Liver (tissue), 9 donors: ENCODE data around the gene MAP2K7. TPM values are rescaled to one million over a fixed set of nuclear protein-coding genes. Genes with fewer than 3 reads are reported as not detected.

Experiments
- DNase-seq: peaks from one replicate; pipeline ENCODE4 v3.0.0-alpha.2; 2017; ENCODE audit warnings: low spot score
- H3K27ac ChIP-seq, 2 donors: one replicate each; pipeline ENCODE4 v1.7.0; 2013; ENCODE audit warnings: inconsistent platforms in 2 of 2, low read length in 2 of 2, control low read depth in 1 of 2, low read depth in 1 of 2, mild to moderate bottlenecking in 1 of 2
- H3K27me3 ChIP-seq, 4 donors: one replicate each; pipeline versions ENCODE4 v1.6.1 to v1.7.0; 2013; ENCODE audit warnings: low read length in 3 of 4, inconsistent platforms in 1 of 4, mild to moderate bottlenecking in 1 of 4, moderate library complexity in 1 of 4; ENCODE audit not compliant: control insufficient read depth in 4 of 4, insufficient read depth in 4 of 4
- H3K36me3 ChIP-seq, 4 donors: one replicate each; pipeline versions ENCODE4 v1.6.1 to v1.7.0; 2013; ENCODE audit warnings: low read length in 3 of 4, mild to moderate bottlenecking in 3 of 4, low read depth in 1 of 4, moderate library complexity in 1 of 4; ENCODE audit not compliant: control insufficient read depth in 4 of 4, insufficient read depth in 3 of 4
- H3K4me1 ChIP-seq, 4 donors: one replicate each; pipeline versions ENCODE4 v1.6.1 to v1.7.0; 2013; ENCODE audit warnings: low read length in 3 of 4, mild to moderate bottlenecking in 3 of 4, moderate library complexity in 1 of 4; ENCODE audit not compliant: control insufficient read depth in 4 of 4, insufficient read depth in 4 of 4
- H3K4me3 ChIP-seq, 3 donors: one replicate each; pipeline versions ENCODE4 v1.6.1 to v1.7.0; 2013; ENCODE audit warnings: low read length in 3 of 3, control low read depth in 1 of 3, low read depth in 1 of 3, mild to moderate bottlenecking in 1 of 3
- H3K9ac ChIP-seq, 2 donors: one replicate each; pipeline ENCODE4 v1.7.0; 2013; ENCODE audit warnings: low read length in 2 of 2, mild to moderate bottlenecking in 2 of 2, moderate library complexity in 2 of 2, control low read depth in 1 of 2, low read depth in 1 of 2
- H3K9me3 ChIP-seq, 4 donors: one replicate each; pipeline versions ENCODE4 v1.6.1 to v1.7.0; 2013; ENCODE audit warnings: low read length in 3 of 4; ENCODE audit not compliant: control insufficient read depth in 4 of 4
- EGR1 ChIP-seq, 2 donors: IDR thresholded peaks; 2 replicates each; pipeline ENCODE4 v1.6.1; 2016 to 2018; ENCODE audit warnings: antibody characterized with exemption in 2 of 2, low read depth in 2 of 2
- FOXA1 ChIP-seq: IDR thresholded peaks from 2 replicates; pipeline ENCODE4 v1.6.1; 2016; ENCODE audit warnings: antibody characterized with exemption
- FOXA2 ChIP-seq: IDR thresholded peaks from 2 replicates; pipeline ENCODE4 v1.6.1; 2016; ENCODE audit warnings: antibody characterized with exemption
- GABPA ChIP-seq, 2 donors: IDR thresholded peaks in 1 of 2; conservative IDR thresholded peaks in 1 of 2; 2 replicates each; pipeline ENCODE4 v1.6.1; 2016; ENCODE audit warnings: antibody characterized with exemption in 2 of 2, mild to moderate bottlenecking in 1 of 2, moderate library complexity in 1 of 2
- HNF4A ChIP-seq, 2 donors: conservative IDR thresholded peaks; 2 replicates each; pipeline ENCODE4 v1.6.1; 2016; ENCODE audit warnings: antibody characterized with exemption in 2 of 2, mild to moderate bottlenecking in 2 of 2
- HNF4G ChIP-seq: IDR thresholded peaks from 2 replicates; pipeline ENCODE4 v1.6.1; 2016; ENCODE audit warnings: antibody characterized with exemption
- JUND ChIP-seq, 2 donors: IDR thresholded peaks; 2 replicates each; pipeline ENCODE4 v1.6.1; 2016; ENCODE audit warnings: antibody characterized with exemption in 2 of 2
- RAD21 ChIP-seq, 2 donors: IDR thresholded peaks; 2 replicates each; pipeline ENCODE4 v1.6.1; 2016; ENCODE audit warnings: antibody characterized with exemption in 2 of 2, mild to moderate bottlenecking in 2 of 2
- RXRA ChIP-seq, 2 donors: IDR thresholded peaks; 2 replicates each; pipeline ENCODE4 v1.6.1; 2017 to 2018; ENCODE audit warnings: antibody characterized with exemption in 2 of 2, mild to moderate bottlenecking in 1 of 2
- SP1 ChIP-seq: IDR thresholded peaks from 2 replicates; pipeline ENCODE4 v1.6.1; 2018; ENCODE audit warnings: antibody characterized with exemption, mild to moderate bottlenecking
- TAF1 ChIP-seq: conservative IDR thresholded peaks from 2 replicates; pipeline ENCODE4 v1.6.1; 2016; ENCODE audit warnings: antibody characterized with exemption, mild to moderate bottlenecking
- YY1 ChIP-seq: IDR thresholded peaks from 2 replicates; pipeline ENCODE4 v1.6.1; 2016; ENCODE audit warnings: antibody characterized with exemption, mild to moderate bottlenecking
- ZBTB33 ChIP-seq: IDR thresholded peaks from 2 replicates; pipeline ENCODE4 v1.6.1; 2016; ENCODE audit warnings: antibody characterized with exemption
- WGBS: extraction: QIAGEN DNeasy Blood & Tissue Kit; methylation state at CpG from one replicate; pipeline ENCODE4 v1.1.7; 2013; 5-methylcytosine and 5-hydroxymethylcytosine counted together
- polyA plus RNA-seq, 2 donors: library from polyadenylated mRNA; stranded (reverse) in 1 of 2; unstranded in 1 of 2; fragments of 200-250 nt in 1 of 2; fragments of >200 nt in 1 of 2; fragmentation: Nextera tagmentation in 1 of 2; extraction: Ambion mirVana in 1 of 2; gene quantifications; one replicate each; pipeline versions ENCODE4 v1.2.1 to v1.2.3, GENCODE V29; 2013 to 2015
- total RNA-seq, 2 donors: library from RNA; depleted of rRNA; stranded (reverse); fragments of >200 nt; gene quantifications; one replicate each; pipeline ENCODE4 v1.2.3, GENCODE V29; 2014
- TF ChIP-seq, protein P1 (sequence below): IDR thresholded peaks from 2 replicates; pipeline ENCODE4 v1.6.1; 2016; ENCODE audit warnings: antibody characterized with exemption
- TF ChIP-seq, protein P2 (sequence below): fragments of 150-350 bp; IDR thresholded peaks from 2 replicates; pipeline ENCODE4 v1.5.1; 2017; ENCODE audit warnings: improper control_type of control experiment, low read depth, low read length; ENCODE audit not compliant: missing input control
- TF ChIP-seq, protein P3 (sequence below): IDR thresholded peaks from 2 replicates; pipeline ENCODE4 v1.6.1; 2016; ENCODE audit warnings: antibody characterized with exemption
- donor health status: healthy.
- donor health status: healthy.
- donor health status: healthy.
- donor health status: healthy.
- donor health status: healthy.

Gene MAP2K7
- total and polyA plus RNA-seq, 4 donors: 3.0 to 11.7 (median 9.5) TPM

DNA sequence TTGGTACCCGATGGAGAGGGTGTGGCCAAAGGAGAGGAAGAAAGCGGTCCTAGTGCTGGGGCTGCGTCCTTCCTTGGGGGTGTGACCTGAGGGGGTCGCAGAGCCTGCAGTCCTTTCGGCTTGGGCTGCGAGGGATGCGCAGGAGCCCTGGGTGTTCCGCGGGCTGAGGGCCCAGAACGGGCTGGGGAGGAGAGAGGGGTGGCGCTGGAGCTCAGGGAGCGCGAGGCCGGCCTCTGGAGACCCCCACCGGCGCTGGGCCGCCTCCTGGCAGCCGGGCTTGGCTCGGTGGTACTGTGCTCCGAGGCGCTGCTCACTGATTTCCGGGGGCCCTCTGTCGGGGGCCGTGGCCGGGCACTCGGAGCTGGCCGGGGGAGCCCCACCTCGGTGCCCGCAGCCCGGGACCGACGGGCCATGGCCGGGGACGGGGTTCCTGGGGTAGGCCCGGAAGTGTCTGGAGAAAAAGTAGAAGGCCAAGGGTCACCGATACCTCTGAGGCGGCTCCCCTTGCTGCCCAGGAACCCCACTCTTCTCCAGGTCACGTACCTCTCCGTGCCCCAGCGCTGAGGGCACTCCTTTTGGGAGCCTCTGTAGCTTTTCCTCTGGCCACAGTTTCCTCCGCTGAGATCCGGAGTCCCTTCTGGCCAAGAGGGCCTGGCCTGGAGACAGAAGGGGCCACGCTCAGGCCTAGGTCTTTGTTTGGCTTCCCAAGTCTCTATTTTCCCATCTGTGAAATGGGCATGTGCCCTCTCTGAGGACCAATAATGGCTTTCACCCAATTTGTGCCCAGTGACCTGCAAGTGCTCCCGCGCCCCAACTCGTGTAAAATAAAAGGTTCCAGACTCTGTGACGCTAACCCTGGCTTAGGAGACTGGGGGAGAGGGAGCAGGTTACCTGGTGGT is 31.1 kb upstream of the MAP2K7 start:
- Histone ChIP-seq H3K27ac (no peak overlapping the region), H3K27me3 (peaks cover 0 to 8% (median 6%) of the 10 kb centered on the region in 4 donors), H3K36me3 (no peaks in the 10 kb centered on the region), H3K9me3 (no peaks in the 10 kb centered on the region), H3K4me3 (no peak overlapping the region), H3K4me1 (peaks cover 9 to 32% (median 13%) of the 10 kb centered on the region in 4 donors), H3K9ac (no peak overlapping the region)
- DNase-seq: no peak
- WGBS: 53% methylated on average over 47 of the region's 47 CpGs
- TF ChIP-seq TAF1 (no peak), ZBTB33 (no peak), SP1 (no peak), RAD21 (IDR thresholded peaks at IDR 0.05) (no peak), HNF4G (no peak), GABPA (IDR thresholded peaks at IDR 0.05 in 1 of 2, conservative IDR thresholded peaks at IDR 0.05 in 1 of 2) (no peak), RXRA (IDR thresholded peaks at IDR 0.05) (no peak), HNF4A (conservative IDR thresholded peaks at IDR 0.05) (no peak)
- TF ChIP-seq, protein P1, sequence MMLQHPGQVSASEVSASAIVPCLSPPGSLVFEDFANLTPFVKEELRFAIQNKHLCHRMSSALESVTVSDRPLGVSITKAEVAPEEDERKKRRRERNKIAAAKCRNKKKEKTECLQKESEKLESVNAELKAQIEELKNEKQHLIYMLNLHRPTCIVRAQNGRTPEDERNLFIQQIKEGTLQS: no peak
- TF ChIP-seq, protein P2, sequence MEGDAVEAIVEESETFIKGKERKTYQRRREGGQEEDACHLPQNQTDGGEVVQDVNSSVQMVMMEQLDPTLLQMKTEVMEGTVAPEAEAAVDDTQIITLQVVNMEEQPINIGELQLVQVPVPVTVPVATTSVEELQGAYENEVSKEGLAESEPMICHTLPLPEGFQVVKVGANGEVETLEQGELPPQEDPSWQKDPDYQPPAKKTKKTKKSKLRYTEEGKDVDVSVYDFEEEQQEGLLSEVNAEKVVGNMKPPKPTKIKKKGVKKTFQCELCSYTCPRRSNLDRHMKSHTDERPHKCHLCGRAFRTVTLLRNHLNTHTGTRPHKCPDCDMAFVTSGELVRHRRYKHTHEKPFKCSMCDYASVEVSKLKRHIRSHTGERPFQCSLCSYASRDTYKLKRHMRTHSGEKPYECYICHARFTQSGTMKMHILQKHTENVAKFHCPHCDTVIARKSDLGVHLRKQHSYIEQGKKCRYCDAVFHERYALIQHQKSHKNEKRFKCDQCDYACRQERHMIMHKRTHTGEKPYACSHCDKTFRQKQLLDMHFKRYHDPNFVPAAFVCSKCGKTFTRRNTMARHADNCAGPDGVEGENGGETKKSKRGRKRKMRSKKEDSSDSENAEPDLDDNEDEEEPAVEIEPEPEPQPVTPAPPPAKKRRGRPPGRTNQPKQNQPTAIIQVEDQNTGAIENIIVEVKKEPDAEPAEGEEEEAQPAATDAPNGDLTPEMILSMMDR: no peak

DNA sequence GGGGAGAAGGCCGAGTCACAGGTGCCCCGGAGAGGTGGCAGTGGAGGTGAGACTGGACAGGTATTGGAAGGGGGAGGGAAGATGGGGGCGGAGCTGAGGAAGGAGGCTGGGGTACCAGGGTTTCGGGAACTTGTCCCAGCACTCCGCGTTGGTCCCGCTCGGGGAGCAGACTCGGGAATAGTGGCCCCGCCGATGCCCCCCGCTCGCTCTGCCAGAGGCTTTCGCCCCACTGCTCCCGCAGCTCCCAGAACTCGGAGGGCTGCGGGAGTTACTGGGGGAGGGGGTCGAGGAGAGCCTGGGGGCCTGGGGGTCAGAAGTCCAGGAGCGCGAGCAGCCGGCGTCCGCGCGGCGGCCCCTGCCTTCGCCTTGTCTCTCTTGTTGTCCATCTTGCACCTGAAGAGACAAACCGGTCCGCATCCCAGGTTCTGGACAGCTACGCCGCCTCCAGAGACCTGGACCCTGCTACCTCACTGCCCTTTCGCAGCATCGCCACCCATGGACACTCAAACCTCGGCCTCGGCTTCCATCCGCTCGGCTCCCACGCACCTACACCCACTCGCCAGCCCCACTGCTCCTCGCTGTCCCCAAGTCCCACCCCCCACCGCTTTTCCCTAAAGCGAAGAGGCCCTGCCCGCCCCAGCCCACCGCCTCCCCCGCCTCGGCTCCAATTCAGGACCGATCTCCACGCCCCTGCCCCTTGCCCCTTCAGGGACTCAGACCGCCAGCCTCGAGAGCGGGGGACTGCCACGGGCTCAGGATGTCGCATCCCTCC is 30.2 kb upstream of the MAP2K7 start:
- Histone ChIP-seq H3K27ac (no peak overlapping the region), H3K27me3 (peaks cover 0 to 8% (median 6%) of the 10 kb centered on the region in 4 donors), H3K36me3 (no peaks in the 10 kb centered on the region), H3K9ac (no peak overlapping the region), H3K9me3 (no peaks in the 10 kb centered on the region), H3K4me1 (peaks cover 9 to 30% (median 11%) of the 10 kb centered on the region in 4 donors), H3K4me3 (no peak overlapping the region)
- WGBS: 14% methylated on average over 53 of the region's 53 CpGs
- peak; percentile 31 for DNase-seq
- TF ChIP-seq EGR1 (IDR thresholded peaks at IDR 0.05; ENCODE audit: low read depth in 2 of 2): no peak
- TF ChIP-seq JUND (IDR thresholded peaks at IDR 0.05): no peak
- no peak for TF ChIP-seq HNF4A (conservative IDR thresholded peaks at IDR 0.05)
- TF ChIP-seq RAD21 (IDR thresholded peaks at IDR 0.05): no peak
- TF ChIP-seq HNF4G: no peak
- TF ChIP-seq ZBTB33: no peak
- no peak for TF ChIP-seq GABPA (IDR thresholded peaks at IDR 0.05 in 1 of 2, conservative IDR thresholded peaks at IDR 0.05 in 1 of 2)
- TF ChIP-seq FOXA2: no peak
- no peak for TF ChIP-seq FOXA1
- TF ChIP-seq, protein P3, sequence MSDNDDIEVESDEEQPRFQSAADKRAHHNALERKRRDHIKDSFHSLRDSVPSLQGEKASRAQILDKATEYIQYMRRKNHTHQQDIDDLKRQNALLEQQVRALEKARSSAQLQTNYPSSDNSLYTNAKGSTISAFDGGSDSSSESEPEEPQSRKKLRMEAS: no peak
- TF ChIP-seq, protein P1: no peak
- no peak for TF ChIP-seq YY1
- TF ChIP-seq SP1: no peak
- TF ChIP-seq RXRA (IDR thresholded peaks at IDR 0.05): no peak
- TF ChIP-seq, protein P2: no peak
